ENCODE measurements around the gene HSH2D. TPM values are rescaled to one million over a fixed set of nuclear protein-coding genes. Genes with fewer than 3 reads are reported as not detected.

Gene HSH2D
- total and polyA plus RNA-seq, 10 of the 15 experiments (the other 5 are each of a cell fraction or from before 2014, with no cell fraction given): 22.0 to 145 (median 89.3) TPM

DNA sequence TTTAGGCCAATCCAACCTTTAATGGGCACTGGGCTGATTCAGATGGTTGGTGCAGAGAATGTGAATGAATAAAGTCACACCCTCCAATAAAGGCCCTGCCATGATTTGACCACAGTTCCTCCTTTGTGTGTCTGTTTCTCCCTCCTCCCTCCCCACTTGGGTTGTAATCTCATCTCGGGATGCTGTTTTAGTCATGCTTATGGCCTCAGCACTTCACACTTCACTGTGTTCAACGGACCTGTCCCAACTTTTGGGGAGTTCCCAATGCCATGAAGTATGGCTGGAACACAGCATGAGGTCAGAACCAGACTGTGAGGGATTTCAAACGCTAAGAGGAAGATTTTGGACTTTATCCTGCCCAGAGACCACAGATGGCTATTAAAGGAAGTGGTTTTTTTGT is 37.4 kb upstream of the HSH2D start:
- WGBS (ENCODE audit: insufficient coverage, insufficient replicate concordance, low lambda C conversion rate, missing lambda C conversion rate): 0% methylated on average over 3 of the region's 3 CpGs
- Histone ChIP-seq H3K27ac (ENCODE audit: control insufficient read depth, insufficient read depth) (no peak overlapping the region), H4K20me1 (ENCODE audit: control insufficient read depth, insufficient read depth) (no peaks in the 10 kb centered on the region), H3K79me2 (ENCODE audit: control insufficient read depth, insufficient read depth, low read length) (peaks cover 1% of the 10 kb centered on the region; the same call in 1 of the 2 replicates), H3K9me3 (replicated peaks; ENCODE audit: control insufficient read depth, insufficient read depth, low read length) (no peaks in the 10 kb centered on the region), H3K4me3 (no peak overlapping the region), H3K36me3 (ENCODE audit: control insufficient read depth in 2 of 2, insufficient read depth in 2 of 2, low read length in 1 of 2) (peaks cover 4 to 9% of the 10 kb centered on the region in 2 experiments), H3K4me1 (ENCODE audit: control insufficient read depth, insufficient read depth, low read length) (peaks cover 15% of the 10 kb centered on the region), H3K4me2 (ENCODE audit: control insufficient read depth, insufficient read depth) (no peak overlapping the region), H3K27me3 (replicated peaks in 1 of 2; ENCODE audit: control insufficient read depth in 2 of 2, insufficient read depth in 2 of 2, low read length in 1 of 2) (no peaks in the 10 kb centered on the region), H3K9ac (ENCODE audit: control insufficient read depth, insufficient read depth, low read length) (no peak overlapping the region), H2AFZ (ENCODE audit: control insufficient read depth, low read depth, low read length) (no peak overlapping the region)
- DNase-seq (ENCODE audit: low read depth, low spot score) (no peak), FAIRE-seq (no peak), ATAC-seq (peak; percentile 75)
- ChIA-PET CTCF (interaction anchor here (0.8 kb wide), 1 partner anchor 65 kb away, joined by 4 read pairs; no protein-coding TSS in a partner anchor), SMC1A (ENCODE audit: uncharacterized antibody, unreplicated experiment) (interaction anchor here (1.0 kb wide), 1 partner anchor 11 kb away, joined by 3 read pairs; no protein-coding TSS in a partner anchor), POLR2A (interaction anchor here (1.1 kb wide), 1 partner anchor 39 kb away, joined by 3 read pairs; no protein-coding TSS in a partner anchor), RAD21 (ENCODE audit: unreplicated experiment) (interaction anchor here (1.4 to 1.7 kb wide), 2 partner anchors 38 to 79 kb away, joined by 3 to 7 read pairs; partner anchors contain the start of genes FAM32A and HSH2D)
- TF ChIP-seq ATF7 (IDR thresholded peaks at IDR 0.05; ENCODE audit: low read depth) (peak; percentile 42; the same call in 1 of the 2 replicates), HDGF (IDR thresholded peaks at IDR 0.05) (no peak), BCLAF1 (IDR thresholded peaks at IDR 0.05) (no peak), SIX5 (IDR thresholded peaks at IDR 0.05; ENCODE audit: low read depth, low read length, severe bottlenecking) (no peak), DPF2 (IDR thresholded peaks at IDR 0.05) (no peak), ZBED1 (IDR thresholded peaks at IDR 0.05; ENCODE audit: borderline replicate concordance) (peak; percentile 31; the same call in 1 of the 2 replicates), MEF2B (IDR thresholded peaks at IDR 0.05; ENCODE audit: partially characterized antibody, poor library complexity, severe bottlenecking) (no peak), IKZF1 (conservative IDR thresholded peaks at IDR 0.05) (peak; percentile 79), MTA2 (IDR thresholded peaks at IDR 0.05; ENCODE audit: low read depth) (0 out of 2 replicates have a peak, but pooled peaks have one; percentile 16), CEBPB (IDR thresholded peaks at IDR 0.05; ENCODE audit: borderline replicate concordance in 1 of 2, low read depth in 2 of 2, low read length in 2 of 2) (no peak), CREB1 (IDR thresholded peaks at IDR 0.05; ENCODE audit: low read depth) (no peak), KLF5 (IDR thresholded peaks at IDR 0.05; ENCODE audit: partially characterized antibody) (no peak), ESRRA (IDR thresholded peaks at IDR 0.05; ENCODE audit: low read length) (no peak), BHLHE40 (IDR thresholded peaks at IDR 0.05; ENCODE audit: borderline replicate concordance in 1 of 2, low read depth in 2 of 2, low read length in 1 of 2) (peak in 1 of 2 experiments; percentile 37; a peak in 1 of 4 replicates), IRF4 (IDR thresholded peaks at IDR 0.05; ENCODE audit: low read depth, low read length) (no peak), RUNX3 (IDR thresholded peaks at IDR 0.05; ENCODE audit: low read length) (peak; percentile 58), EZH2 (IDR thresholded peaks at IDR 0.05; ENCODE audit: borderline replicate concordance, control insufficient read depth, low read depth, low read length) (no peak), EED (IDR thresholded peaks at IDR 0.05; ENCODE audit: low read depth) (peak; percentile 82), SMAD1 (IDR thresholded peaks at IDR 0.05; ENCODE audit: low read depth, partially characterized antibody) (no peak), NRF1 (conservative IDR thresholded peaks at IDR 0.05; ENCODE audit: low read depth, low read length) (no peak), IKZF2 (IDR thresholded peaks at IDR 0.05) (peak; percentile 74 to 76; a peak in 3 of 4 replicates)
- TF ChIP-seq, protein P1, sequence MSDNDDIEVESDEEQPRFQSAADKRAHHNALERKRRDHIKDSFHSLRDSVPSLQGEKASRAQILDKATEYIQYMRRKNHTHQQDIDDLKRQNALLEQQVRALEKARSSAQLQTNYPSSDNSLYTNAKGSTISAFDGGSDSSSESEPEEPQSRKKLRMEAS (IDR thresholded peaks at IDR 0.05; ENCODE audit: low read depth, low read length): no peak
- BruUV-seq (replicated peaks): no TSS peak
- intact Hi-C loops (cut with micrococcal nuclease; ENCODE audit: unreplicated experiment): loop anchor here (5.0 kb wide), 1 partner anchor 474 kb away; no protein-coding TSS in a partner anchor
- in situ Hi-C loops (cut with MboI): no loop called here
